B cell (primary cell): ENCODE results near the gene UCHL1.

Experiments
- EZH2 ChIP-seq: IDR thresholded peaks from 2 replicates; pipeline ENCODE4 v1.6.1; 2012; ENCODE audit warnings: borderline replicate concordance, low read depth, mild to moderate bottlenecking, moderate library complexity, low read length; ENCODE audit not compliant: insufficient read depth, poor library complexity, severe bottlenecking
- TF ChIP-seq, protein P1 (sequence below): fragments of 200-600 bp; IDR thresholded peaks from one replicate; pipeline ENCODE4 v1.8.0; 2022; ENCODE audit warnings: antibody characterized with exemption, mild to moderate bottlenecking

DNA sequence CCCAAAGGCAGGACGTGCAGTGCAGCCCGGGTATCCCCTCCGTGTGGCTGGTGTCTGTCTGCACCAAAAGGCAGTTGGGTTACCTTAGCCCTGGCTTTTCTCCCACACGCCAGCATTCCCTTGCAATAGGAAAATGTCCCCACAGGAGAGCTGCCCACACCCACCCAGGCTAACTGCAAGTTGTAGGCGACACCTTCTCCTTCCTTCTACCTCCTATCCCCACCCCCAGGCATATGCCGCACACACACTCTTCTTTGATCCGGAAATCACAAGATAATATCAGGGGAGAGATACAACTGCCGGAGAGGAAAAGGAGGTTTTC, 41.9 kb upstream of the UCHL1 start:
- TF ChIP-seq, protein P1, sequence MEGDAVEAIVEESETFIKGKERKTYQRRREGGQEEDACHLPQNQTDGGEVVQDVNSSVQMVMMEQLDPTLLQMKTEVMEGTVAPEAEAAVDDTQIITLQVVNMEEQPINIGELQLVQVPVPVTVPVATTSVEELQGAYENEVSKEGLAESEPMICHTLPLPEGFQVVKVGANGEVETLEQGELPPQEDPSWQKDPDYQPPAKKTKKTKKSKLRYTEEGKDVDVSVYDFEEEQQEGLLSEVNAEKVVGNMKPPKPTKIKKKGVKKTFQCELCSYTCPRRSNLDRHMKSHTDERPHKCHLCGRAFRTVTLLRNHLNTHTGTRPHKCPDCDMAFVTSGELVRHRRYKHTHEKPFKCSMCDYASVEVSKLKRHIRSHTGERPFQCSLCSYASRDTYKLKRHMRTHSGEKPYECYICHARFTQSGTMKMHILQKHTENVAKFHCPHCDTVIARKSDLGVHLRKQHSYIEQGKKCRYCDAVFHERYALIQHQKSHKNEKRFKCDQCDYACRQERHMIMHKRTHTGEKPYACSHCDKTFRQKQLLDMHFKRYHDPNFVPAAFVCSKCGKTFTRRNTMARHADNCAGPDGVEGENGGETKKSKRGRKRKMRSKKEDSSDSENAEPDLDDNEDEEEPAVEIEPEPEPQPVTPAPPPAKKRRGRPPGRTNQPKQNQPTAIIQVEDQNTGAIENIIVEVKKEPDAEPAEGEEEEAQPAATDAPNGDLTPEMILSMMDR, result no peak
- TF ChIP-seq EZH2, result no peak
